ENCODE measurements around the gene CYFIP1.

DNA sequence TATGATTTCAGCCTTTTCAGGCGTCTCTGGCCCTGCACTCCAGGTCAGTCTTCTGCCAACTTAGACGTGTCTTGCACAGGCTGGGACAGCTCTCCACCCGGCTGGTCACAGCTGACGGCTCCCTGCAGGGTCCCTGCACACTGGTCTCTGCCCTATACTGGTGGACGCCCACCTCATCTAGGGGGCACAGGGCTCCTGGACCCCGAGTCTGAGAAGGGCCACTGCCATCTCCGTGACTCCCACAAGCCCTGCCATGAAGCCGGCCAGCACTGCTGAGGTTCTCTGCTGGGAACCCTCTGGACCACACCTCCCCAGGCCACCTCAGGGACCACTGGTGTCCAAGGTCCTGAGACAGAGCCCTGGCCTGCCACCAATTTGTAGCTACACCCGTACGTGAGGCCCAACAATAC lies 40.5 kb downstream of the CYFIP1 start:
- TF ChIP-seq, protein P1, sequence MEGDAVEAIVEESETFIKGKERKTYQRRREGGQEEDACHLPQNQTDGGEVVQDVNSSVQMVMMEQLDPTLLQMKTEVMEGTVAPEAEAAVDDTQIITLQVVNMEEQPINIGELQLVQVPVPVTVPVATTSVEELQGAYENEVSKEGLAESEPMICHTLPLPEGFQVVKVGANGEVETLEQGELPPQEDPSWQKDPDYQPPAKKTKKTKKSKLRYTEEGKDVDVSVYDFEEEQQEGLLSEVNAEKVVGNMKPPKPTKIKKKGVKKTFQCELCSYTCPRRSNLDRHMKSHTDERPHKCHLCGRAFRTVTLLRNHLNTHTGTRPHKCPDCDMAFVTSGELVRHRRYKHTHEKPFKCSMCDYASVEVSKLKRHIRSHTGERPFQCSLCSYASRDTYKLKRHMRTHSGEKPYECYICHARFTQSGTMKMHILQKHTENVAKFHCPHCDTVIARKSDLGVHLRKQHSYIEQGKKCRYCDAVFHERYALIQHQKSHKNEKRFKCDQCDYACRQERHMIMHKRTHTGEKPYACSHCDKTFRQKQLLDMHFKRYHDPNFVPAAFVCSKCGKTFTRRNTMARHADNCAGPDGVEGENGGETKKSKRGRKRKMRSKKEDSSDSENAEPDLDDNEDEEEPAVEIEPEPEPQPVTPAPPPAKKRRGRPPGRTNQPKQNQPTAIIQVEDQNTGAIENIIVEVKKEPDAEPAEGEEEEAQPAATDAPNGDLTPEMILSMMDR (IDR thresholded peaks at IDR 0.05; ENCODE audit: low read depth, low read length): no peak
- no peak for TF ChIP-seq EZH2phosphoT487 (IDR thresholded peaks at IDR 0.05; ENCODE audit: low read depth)
